ENCODE data around the gene DAW1.
"Not testable (repeated sequence)": the region's sequence is repeated elsewhere in the genome, so short reads cannot be mapped to it uniquely, and the experiment has no call there.

DAW1 gene

GRCh38 chr2:227921648-227922047 is 50.2 kb downstream of the DAW1 start:
- DNase-seq = no peak

GRCh38 chr2:227932001-227932400 is 60.6 kb downstream of the DAW1 start:
- no peak for DNase-seq

DNA sequence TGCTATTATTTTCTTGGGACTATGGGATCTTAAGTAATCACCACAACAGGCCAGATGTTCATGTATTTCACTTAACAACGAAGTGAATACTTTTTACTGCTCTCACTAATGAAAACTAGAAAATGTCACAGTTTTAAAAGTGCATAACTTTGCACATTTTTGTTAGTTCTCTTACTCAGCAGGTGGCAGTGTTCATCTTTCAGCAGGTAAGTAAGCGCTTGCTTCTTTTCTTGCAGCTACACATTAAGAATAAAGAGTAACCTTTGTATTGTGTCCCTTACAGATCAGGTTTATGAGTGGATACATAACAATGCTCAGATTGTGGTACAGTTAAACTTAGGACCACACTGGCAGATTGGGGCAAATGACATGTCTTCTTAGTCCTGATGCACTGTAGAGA is 61.0 kb downstream of the DAW1 start:
- DNase-seq = no peak

GRCh38 chr2:227933884-227934283 is 62.5 kb downstream of the DAW1 start:
- DNase-seq = no peak

GRCh38 chr2:227936249-227936648 is 64.8 kb downstream of the DAW1 start:
- DNase-seq = not testable (repeated sequence)

- DNase-seq = no peak
These were observed 68.0 kb downstream of the DAW1 start for GRCh38 chr2:227939271-227940027.

DNA sequence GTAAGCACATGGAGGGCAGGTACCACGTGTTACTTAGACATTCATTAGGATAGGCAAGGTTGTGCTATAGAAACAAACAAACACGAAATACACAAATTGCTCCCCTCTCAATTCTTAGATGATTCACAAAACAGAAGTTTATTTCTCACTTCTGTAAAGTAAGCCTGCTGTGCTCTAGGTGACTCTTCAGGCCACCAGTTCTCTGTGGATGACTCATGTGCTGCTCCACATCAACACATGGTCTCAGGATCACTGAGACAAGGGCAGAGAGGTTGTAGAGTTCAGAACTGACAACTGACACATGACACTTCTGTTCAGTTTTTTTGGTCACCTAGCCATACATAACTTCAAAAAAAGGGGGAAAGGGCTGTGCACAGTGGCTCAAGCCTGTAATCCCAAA is 70.6 kb downstream of the DAW1 start:
- DNase-seq = no peak

DNA sequence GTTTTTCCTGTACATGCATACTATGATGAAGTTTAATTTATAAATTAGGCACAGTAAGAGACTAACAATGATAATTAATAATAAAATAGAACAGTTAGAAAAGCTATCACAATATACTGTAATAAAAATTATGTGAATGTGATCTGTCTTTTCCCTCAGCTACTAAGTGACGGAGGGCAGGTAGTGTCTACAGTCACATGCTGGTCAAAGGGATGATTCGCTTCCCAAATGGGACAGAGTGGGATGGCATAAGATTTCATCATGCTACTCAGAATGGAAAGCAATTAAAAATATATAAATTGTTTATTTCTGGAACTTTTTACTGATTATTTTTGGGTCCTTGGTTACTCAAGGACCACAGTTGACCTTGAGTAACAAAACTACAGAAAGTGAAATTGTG is 71.5 kb downstream of the DAW1 start:
- no peak for DNase-seq

DNA sequence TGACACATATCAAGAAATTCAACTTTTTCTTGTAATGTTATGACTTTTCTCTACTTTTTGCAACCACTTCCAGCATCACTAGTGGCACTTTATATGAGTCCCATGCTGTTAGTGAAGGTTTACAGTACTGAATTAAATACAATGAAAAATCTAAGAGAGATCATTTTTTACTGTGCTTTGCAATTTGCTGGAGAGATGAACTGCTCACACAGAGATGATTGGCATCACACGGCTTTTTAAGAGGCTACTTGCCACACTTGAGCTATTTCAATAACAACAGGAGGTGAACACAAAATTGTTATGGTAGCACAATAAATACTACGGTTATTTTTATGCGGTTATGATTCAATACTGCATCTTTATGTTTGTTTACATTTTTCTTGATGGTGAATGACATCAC is 88.9 kb downstream of the DAW1 start:
- no peak for DNase-seq

DNA sequence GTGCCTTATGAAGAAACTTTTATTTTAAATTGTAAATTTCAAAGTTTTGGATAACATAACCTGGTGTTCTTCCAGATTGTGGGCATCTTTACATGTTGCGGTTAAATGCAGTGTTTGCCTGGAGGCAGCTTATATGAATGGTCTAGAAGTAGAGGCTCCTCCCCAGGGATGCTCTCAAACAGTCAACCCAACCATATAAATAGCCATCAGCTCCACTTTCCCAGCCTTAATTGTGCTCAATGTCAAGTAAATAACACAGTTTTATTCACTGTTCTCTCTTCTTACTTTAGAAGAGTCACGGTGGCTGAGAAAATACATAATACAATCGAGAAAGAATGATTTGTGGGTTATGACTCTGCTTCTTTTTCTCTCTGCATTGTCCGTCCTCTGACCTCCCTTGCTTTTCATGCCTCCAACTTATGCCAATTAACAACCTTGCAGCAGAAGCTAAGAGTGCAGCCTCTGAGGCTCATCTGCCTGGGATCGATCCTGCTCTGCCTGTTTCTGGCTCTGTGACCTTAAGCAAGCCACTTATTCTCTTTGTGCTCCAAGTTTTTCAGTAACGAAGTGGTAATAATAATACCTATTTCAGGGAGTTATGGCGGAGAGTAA is 100.3 kb downstream of the DAW1 start:
- no peak for DNase-seq

- no peak for DNase-seq
These were observed 101.8 kb downstream of the DAW1 start for GRCh38 chr2:227973241-227973640.
